Activated naive CD8-positive, alpha-beta T cell (primary cell): ENCODE measurements around the gene DPRX.

Source experiments
- H3K27ac Mint-ChIP-seq: one replicate; pipeline ENCODE4 v1.8.0; 2021; ENCODE audit warnings: mixed read lengths
- H3K27me3 Mint-ChIP-seq: one replicate; pipeline ENCODE4 v1.8.0; 2021; ENCODE audit warnings: mixed read lengths
- H3K36me3 Mint-ChIP-seq: one replicate; pipeline ENCODE4 v1.8.0; 2021; ENCODE audit warnings: mixed read lengths
- H3K4me1 Mint-ChIP-seq: one replicate; pipeline ENCODE4 v1.8.0; 2021; ENCODE audit warnings: low read depth, mixed read lengths
- H3K4me3 Mint-ChIP-seq: one replicate; pipeline ENCODE4 v1.8.0; 2021; ENCODE audit warnings: mild to moderate bottlenecking, mixed read lengths
- H3K9me3 Mint-ChIP-seq: one replicate; pipeline ENCODE4 v1.8.0; 2021; ENCODE audit warnings: low read depth, mixed read lengths

Gene DPRX

GRCh38 chr19:53626486-53626885 is 5.3 kb upstream of the DPRX start:
- H3K36me3 Mint-ChIP-seq, result no peaks in the 10 kb centered on the region
- no peak overlapping the region for H3K27ac Mint-ChIP-seq
- no peak overlapping the region for H3K4me3 Mint-ChIP-seq
- H3K9me3 Mint-ChIP-seq, result no peaks in the 10 kb centered on the region
- peaks cover 1% of the 10 kb centered on the region for H3K27me3 Mint-ChIP-seq
- no peaks in the 10 kb centered on the region for H3K4me1 Mint-ChIP-seq

GRCh38 chr19:53626976-53627375 is 4.8 kb upstream of the DPRX start:
- peaks cover 2% of the 10 kb centered on the region for H3K36me3 Mint-ChIP-seq

GRCh38 chr19:53634768-53635167 is 3.0 kb downstream of the DPRX start:
- Mint-ChIP-seq H3K27ac (no peak overlapping the region), H3K9me3 (no peaks in the 10 kb centered on the region), H3K4me3 (no peak overlapping the region), H3K4me1 (no peaks in the 10 kb centered on the region), H3K27me3 (no peaks in the 10 kb centered on the region), H3K36me3 (peaks cover 2% of the 10 kb centered on the region)

More at GRCh38 chr19:53626976-53627375, 4.8 kb upstream of the DPRX start:
- no peaks in the 10 kb centered on the region for H3K4me1 Mint-ChIP-seq
- no peak overlapping the region for H3K4me3 Mint-ChIP-seq
- H3K27me3 Mint-ChIP-seq, result peaks cover 1% of the 10 kb centered on the region
- H3K9me3 Mint-ChIP-seq, result no peaks in the 10 kb centered on the region
- no peak overlapping the region for H3K27ac Mint-ChIP-seq

GRCh38 chr19:53639471-53639870 is 7.7 kb downstream of the DPRX start:
- no peaks in the 10 kb centered on the region for H3K36me3 Mint-ChIP-seq
- H3K27ac Mint-ChIP-seq, result no peak overlapping the region
- H3K27me3 Mint-ChIP-seq, result no peaks in the 10 kb centered on the region
- no peaks in the 10 kb centered on the region for H3K4me1 Mint-ChIP-seq
- peaks cover 5% of the 10 kb centered on the region for H3K9me3 Mint-ChIP-seq
- H3K4me3 Mint-ChIP-seq, result no peak overlapping the region

GRCh38 chr19:53642381-53643099 is 10.7 kb downstream of the DPRX start:
- Mint-ChIP-seq H3K27ac (no peak overlapping the region), H3K4me1 (no peaks in the 10 kb centered on the region), H3K36me3 (no peaks in the 10 kb centered on the region), H3K4me3 (no peak overlapping the region), H3K9me3 (peaks cover 5% of the 10 kb centered on the region), H3K27me3 (no peaks in the 10 kb centered on the region)

- Mint-ChIP-seq H3K27me3 (no peaks in the 10 kb centered on the region), H3K36me3 (no peaks in the 10 kb centered on the region)
Measured at GRCh38 chr19:53644061-53644816, 12.4 kb downstream of the DPRX start.

GRCh38 chr19:53646144-53646543 is 14.3 kb downstream of the DPRX start:
- Mint-ChIP-seq H3K4me3 (no peak overlapping the region), H3K4me1 (no peaks in the 10 kb centered on the region), H3K36me3 (peaks cover 3% of the 10 kb centered on the region), H3K27me3 (no peaks in the 10 kb centered on the region), H3K27ac (no peak overlapping the region), H3K9me3 (peaks cover 8% of the 10 kb centered on the region)

More at GRCh38 chr19:53644061-53644816, 12.4 kb downstream of the DPRX start:
- Mint-ChIP-seq H3K4me1 (no peaks in the 10 kb centered on the region), H3K4me3 (no peak overlapping the region), H3K27ac (no peak overlapping the region), H3K9me3 (peaks cover 5% of the 10 kb centered on the region)

- H3K27ac Mint-ChIP-seq, result no peak overlapping the region
- H3K9me3 Mint-ChIP-seq, result peaks cover 8% of the 10 kb centered on the region
- H3K27me3 Mint-ChIP-seq, result no peaks in the 10 kb centered on the region
- no peak overlapping the region for H3K4me3 Mint-ChIP-seq
- no peaks in the 10 kb centered on the region for H3K4me1 Mint-ChIP-seq
- H3K36me3 Mint-ChIP-seq, result peaks cover 3% of the 10 kb centered on the region
Measured at GRCh38 chr19:53647350-53647749, 15.6 kb downstream of the DPRX start.

- Mint-ChIP-seq H3K27ac (no peak overlapping the region), H3K4me1 (no peaks in the 10 kb centered on the region), H3K9me3 (peaks cover 5% of the 10 kb centered on the region), H3K36me3 (peaks cover 3% of the 10 kb centered on the region), H3K4me3 (no peak overlapping the region), H3K27me3 (no peaks in the 10 kb centered on the region)
Measured at GRCh38 chr19:53647792-53648191, 16.0 kb downstream of the DPRX start.

GRCh38 chr19:53649746-53650593 is 18.2 kb downstream of the DPRX start:
- Mint-ChIP-seq H3K27ac (no peak overlapping the region), H3K4me3 (no peak overlapping the region), H3K36me3 (peaks cover 4% of the 10 kb centered on the region), H3K27me3 (no peaks in the 10 kb centered on the region), H3K4me1 (no peaks in the 10 kb centered on the region), H3K9me3 (peaks cover 5% of the 10 kb centered on the region)

GRCh38 chr19:53652476-53652875 is 20.7 kb downstream of the DPRX start:
- Mint-ChIP-seq H3K4me1 (no peaks in the 10 kb centered on the region), H3K4me3 (no peak overlapping the region), H3K36me3 (peaks cover 5% of the 10 kb centered on the region), H3K9me3 (peaks cover 8% of the 10 kb centered on the region), H3K27ac (no peak overlapping the region), H3K27me3 (no peaks in the 10 kb centered on the region)

- H3K4me1 Mint-ChIP-seq, result no peaks in the 10 kb centered on the region
- no peak overlapping the region for H3K4me3 Mint-ChIP-seq
- peaks cover 8% of the 10 kb centered on the region for H3K9me3 Mint-ChIP-seq
- H3K27ac Mint-ChIP-seq, result no peak overlapping the region
- peaks cover 5% of the 10 kb centered on the region for H3K36me3 Mint-ChIP-seq
- no peaks in the 10 kb centered on the region for H3K27me3 Mint-ChIP-seq
Measured at GRCh38 chr19:53655042-53655665, 23.4 kb downstream of the DPRX start.

GRCh38 chr19:53657330-53657729 is 25.5 kb downstream of the DPRX start:
- Mint-ChIP-seq H3K27me3 (peaks cover 1% of the 10 kb centered on the region), H3K4me3 (no peak overlapping the region), H3K27ac (no peak overlapping the region), H3K4me1 (no peaks in the 10 kb centered on the region), H3K9me3 (peaks cover 10% of the 10 kb centered on the region), H3K36me3 (peaks cover 2% of the 10 kb centered on the region)

- Mint-ChIP-seq H3K27ac (no peak overlapping the region), H3K9me3 (peaks cover 11% of the 10 kb centered on the region), H3K4me1 (no peaks in the 10 kb centered on the region), H3K4me3 (no peak overlapping the region), H3K27me3 (peaks cover 1% of the 10 kb centered on the region), H3K36me3 (peaks cover 2% of the 10 kb centered on the region)
Measured at GRCh38 chr19:53657778-53658177, 26.0 kb downstream of the DPRX start.
